GM12892 (cell line): ENCODE measurements around the gene ZNF823. TPM values are rescaled to one million over a fixed set of nuclear protein-coding genes. Genes with fewer than 3 reads are reported as not detected.
A peak's percentile ranks its signal among the peaks of the same experiment; 100 is the strongest.
"Not testable (repeated sequence)": the region's sequence is repeated elsewhere in the genome, so short reads cannot be mapped to it uniquely, and the experiment has no call there.

Source experiments
- DNase-seq: peaks from one replicate; pipeline ENCODE4 v3.0.0; 2011; ENCODE audit not compliant: insufficient read length
- FAIRE-seq: peaks from 2 replicates; lab custom pipeline; 2011; peaks lifted over from hg19 to GRCh38; lab: Jason Lieb, UNC
- POLR2A ChIP-seq: IDR thresholded peaks from 2 replicates; pipeline ENCODE4 v1.6.1; 2011; ENCODE audit warnings: low read depth, low read length, control low read depth
- POLR2AphosphoS5 ChIP-seq: IDR thresholded peaks from 2 replicates; pipeline ENCODE4 v1.6.1; 2011; ENCODE audit warnings: low read depth, low read length, control low read depth
- TAF1 ChIP-seq: IDR thresholded peaks from 2 replicates; pipeline ENCODE4 v1.6.1; 2011; ENCODE audit warnings: low read depth, mild to moderate bottlenecking, control low read depth, low read length, borderline replicate concordance
- polyA plus RNA-seq: library from polyadenylated mRNA; unstranded; fragments of >200 nt; gene quantifications from one replicate; pipeline ENCODE4 v1.2.1, GENCODE V29; 2012; ENCODE audit warnings: missing spikeins, inconsistent platforms; ENCODE audit not compliant: missing spikeins

Gene ZNF823
- 2.7 TPM for polyA plus RNA-seq

DNA sequence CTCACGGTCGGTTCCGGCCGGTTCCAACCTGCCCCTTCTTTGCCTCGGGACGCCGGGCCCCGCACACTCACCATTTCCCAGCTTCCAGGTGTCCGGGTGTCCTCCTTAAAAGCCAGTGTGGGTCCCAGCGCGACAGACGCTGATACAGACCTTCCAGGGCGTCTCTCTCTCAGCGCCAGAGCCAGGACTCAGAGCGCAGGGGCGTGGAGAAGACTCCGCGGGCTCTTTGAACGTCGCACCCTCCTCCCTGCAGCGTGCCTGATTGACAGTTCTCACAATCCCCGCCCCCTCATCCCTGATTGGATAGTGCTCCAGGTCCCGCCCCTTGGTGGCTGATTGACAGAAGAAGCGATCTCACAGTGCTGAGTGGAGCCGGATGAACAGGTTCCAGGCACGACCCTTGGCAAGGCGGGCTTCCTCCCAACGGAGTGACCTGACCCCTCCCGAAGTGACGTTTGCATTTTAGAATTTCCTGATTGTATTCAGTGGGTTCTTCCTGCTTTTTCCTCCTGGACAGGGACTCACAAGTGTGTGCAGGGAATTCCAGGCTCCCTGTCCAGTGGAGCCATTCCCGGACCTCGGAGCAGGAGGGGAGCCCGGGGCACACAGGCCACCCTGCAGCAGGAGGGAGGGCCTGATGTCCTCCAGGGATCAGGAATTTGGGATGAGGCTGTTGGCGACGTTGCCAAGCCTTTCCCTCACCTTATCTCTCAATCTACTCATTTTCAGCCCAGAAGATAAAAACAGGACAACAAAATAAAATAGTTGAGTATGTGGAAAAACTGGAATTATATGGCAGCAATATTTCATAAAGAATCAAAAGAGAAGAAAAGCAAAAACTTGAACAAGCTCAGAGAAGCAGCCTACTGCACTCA, at the start of gene ZNF823:
Gene ZNF823, minus strand, starts transcription at position 201 of the 875 bp plus-strand sequence. Its CDS starts 127 bp downstream, at position 74.
- peak; percentile 58; the same call in 1 of the 2 replicates for TF ChIP-seq POLR2A
- TF ChIP-seq TAF1, result no peak
- DNase-seq (peak; percentile 74), FAIRE-seq (peak; percentile 96)

GRCh38 chr19:11787536-11787935, 48.8 kb upstream of the ZNF823 start:
- no peak for DNase-seq
- TF ChIP-seq POLR2A, result no peak
- TF ChIP-seq TAF1, result no peak
- TF ChIP-seq POLR2AphosphoS5, result no peak
- FAIRE-seq, result no peak

- FAIRE-seq (no peak), DNase-seq (no peak)
- TF ChIP-seq POLR2AphosphoS5, result no peak
- TF ChIP-seq TAF1, result no peak
- no peak for TF ChIP-seq POLR2A
These were observed 45.6 kb upstream of the ZNF823 start for GRCh38 chr19:11784356-11784755.

- FAIRE-seq, result no peak
- DNase-seq, result no peak
- no peak for TF ChIP-seq POLR2AphosphoS5
- TF ChIP-seq POLR2A, result no peak
- TF ChIP-seq TAF1, result no peak
These were observed 45.0 kb upstream of the ZNF823 start for GRCh38 chr19:11783767-11784166.

DNA sequence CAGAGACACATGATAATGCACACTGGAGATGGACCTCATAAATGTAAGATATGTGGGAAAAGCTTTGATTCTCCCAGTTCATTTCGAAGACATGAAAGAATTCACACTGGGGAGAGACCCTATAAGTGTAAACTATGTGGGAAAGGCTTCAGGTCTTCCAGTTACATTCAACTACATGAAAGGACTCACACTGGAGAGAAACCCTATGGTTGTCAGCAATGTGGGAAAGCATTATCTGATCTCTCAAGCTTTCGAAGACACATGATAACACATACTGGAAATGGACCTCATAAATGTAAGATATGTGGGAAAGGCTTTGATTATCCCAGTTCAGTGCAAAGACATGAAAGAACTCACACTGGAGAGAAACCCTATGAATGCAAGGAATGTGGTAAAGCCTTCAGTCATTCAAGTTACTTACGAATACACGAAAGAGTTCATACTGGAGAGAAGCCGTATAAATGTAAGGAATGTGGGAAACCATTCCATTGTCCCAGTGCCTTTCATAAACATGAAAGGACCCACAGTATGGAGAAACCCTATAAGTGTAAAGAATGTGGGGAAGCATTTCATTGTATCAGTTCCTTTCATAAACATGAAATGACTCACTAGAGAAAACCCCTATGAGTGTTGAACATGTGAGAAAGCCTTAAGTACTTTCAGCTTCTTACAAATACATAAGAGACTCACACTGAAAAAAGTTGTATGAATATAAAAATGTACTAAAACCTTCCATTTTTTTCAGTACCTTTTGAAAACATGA, 42.7 kb upstream of the ZNF823 start:
- DNase-seq, result no peak

DNA sequence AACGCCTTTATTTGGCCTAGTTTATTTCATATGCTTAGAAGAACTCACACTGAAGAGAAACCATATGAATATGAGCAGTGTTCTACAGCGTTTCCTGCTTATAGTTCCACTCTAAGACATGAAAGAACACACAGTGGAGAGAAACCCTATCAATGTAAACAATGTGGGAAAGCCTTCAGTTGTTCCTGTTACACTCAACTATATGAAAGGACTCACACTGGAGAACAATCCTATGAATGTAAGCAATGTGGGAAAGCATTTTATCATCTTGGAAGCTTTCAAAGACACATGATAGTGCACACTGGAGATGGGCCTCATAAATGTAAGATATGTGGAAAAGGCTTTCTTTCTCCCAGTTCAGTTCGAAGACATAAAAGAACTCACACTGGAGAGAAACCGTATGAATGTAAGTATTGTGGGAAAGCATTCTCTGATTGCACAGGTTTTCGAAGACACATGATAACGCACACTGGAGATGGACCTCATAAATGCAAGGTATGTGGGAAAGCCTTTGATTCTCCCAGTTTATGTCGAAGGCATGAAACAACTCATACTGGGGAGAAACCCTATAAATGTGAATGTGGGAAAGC, 41.8 kb upstream of the ZNF823 start:
- TF ChIP-seq POLR2AphosphoS5 (no peak), TAF1 (no peak), POLR2A (no peak)
- FAIRE-seq (no peak), DNase-seq (no peak)

More for the DNA sequence above, 42.7 kb upstream of the ZNF823 start:
- FAIRE-seq, result no peak
- TF ChIP-seq POLR2A, result no peak
- no peak for TF ChIP-seq TAF1
- no peak for TF ChIP-seq POLR2AphosphoS5

GRCh38 chr19:11776669-11777068, 37.9 kb upstream of the ZNF823 start:
- DNase-seq, FAIRE-seq: not testable (repeated sequence)

- FAIRE-seq, DNase-seq: not testable (repeated sequence)
These were observed 32.8 kb upstream of the ZNF823 start for GRCh38 chr19:11771520-11771919.

GRCh38 chr19:11769995-11770394, 31.2 kb upstream of the ZNF823 start:
- FAIRE-seq (no peak), DNase-seq (no peak)
- TF ChIP-seq POLR2AphosphoS5, result no peak
- no peak for TF ChIP-seq POLR2A
- no peak for TF ChIP-seq TAF1

GRCh38 chr19:11767633-11768133, 28.9 kb upstream of the ZNF823 start:
- no peak for FAIRE-seq
- peak; percentile 25 for DNase-seq
- TF ChIP-seq TAF1 (no peak), POLR2A (no peak), POLR2AphosphoS5 (no peak)
